HG03442 (cell line): ENCODE results near the gene NKX1-1.

ENCODE experiments used
- ATAC-seq: cut with Tn5 transposase; IDR thresholded peaks from one replicate; pipeline ENCODE4 v1.9.1; 2021; ENCODE audit warnings: mild to moderate bottlenecking, moderate library complexity; ENCODE audit not compliant: unreplicated experiment

NKX1-1 gene

DNA sequence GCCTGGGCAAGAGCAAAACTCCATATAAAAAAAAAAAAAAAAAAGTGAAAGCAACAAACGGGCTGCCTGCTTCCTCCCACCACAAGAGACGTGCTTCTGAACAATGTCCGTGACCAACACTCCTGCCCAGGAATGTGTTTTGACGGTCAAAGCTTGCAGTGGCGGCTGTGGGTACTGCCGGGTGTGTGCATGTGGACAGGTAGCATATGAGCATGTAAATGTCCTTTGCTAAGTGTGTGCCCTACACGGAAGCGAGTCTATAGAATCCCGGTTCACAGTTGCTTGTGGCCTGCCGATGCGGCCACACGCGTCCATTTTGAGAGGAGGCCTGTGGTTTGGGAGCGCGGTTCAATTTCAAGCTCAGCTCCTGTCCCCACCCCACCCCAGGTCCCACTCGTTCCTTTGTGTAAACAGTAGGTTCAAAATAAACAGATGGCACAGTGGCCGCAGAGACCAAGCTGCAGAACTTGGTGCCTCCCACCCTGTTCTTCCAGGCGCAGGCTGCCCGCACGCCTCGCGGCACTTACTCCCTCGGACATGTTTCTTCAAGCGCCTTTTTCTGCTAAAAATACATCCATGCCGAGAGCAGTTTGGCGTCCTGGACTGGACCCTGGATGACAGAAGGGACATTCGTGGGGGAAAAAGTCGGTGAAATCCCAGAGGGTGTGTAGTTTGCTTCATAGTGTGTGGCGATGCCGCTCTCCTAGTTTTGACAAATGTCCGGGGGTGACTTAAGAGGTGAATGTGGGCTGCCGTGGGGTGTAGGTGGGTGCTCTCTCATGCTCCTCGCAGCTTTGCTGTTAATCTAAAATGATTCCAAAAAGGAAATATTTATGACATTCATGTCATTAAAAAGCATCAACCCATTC lies 11.5 kb upstream of the NKX1-1 start:
- no peak for ATAC-seq

DNA sequence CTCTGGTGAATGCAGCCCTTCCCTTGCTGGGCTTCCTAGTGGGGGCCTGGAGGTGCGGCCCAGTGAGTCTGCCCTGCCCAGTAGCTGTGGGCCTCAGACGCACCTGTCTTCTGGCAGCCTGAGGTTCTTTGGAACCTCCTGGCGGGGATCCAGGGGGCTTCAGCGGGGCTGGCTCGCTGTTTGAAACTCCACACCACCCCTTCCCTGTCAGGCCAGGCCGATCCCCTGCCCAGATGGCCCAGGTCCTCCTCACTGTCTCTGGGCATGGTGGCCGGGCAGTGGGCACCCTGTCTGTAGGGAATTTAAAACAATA lies 10.7 kb upstream of the NKX1-1 start:
- no peak for ATAC-seq

DNA sequence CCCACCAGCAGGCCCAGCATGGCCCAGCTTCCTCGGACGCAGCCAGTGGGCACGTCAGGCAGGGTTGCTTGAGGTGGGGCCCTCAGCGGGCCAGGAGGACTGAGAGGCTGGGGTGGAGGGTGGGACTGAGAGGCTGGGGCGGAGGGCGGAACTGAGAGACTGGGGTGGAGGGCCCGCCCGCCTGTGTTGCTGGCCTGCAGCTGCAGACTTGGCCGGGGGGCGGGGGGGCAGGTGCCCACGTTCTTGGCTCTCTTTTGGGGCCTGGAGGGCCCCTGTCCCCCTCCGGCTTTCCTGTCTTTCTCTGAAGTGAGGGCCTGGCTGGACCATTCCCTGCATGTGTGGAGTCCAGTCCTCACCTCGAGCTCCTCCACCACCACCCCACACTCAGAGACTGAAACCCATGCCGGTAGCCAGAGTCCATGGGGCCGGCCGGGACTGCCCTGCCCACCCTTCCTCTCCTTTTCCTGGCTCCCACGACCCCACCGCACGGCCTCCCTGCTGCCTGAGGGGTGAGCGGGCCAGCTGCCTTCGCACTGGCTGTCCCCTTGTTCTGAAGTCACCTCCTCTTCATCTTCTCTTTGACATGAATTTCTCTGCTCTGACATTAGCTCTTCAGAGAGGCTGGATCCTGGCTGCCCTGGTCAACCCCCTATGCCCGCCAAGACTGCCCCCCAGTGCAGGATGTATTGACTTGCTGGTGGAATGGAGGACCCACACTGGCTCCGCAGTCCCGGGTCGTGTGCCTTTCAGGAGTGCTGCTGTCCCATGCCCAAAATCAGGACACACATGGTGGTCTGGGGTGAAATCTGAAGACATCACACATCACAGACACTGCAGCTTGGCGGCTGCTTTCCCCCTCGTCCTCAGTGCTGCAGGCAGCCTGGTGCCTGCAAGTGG lies 10.1 kb upstream of the NKX1-1 start:
- ATAC-seq = no peak

DNA sequence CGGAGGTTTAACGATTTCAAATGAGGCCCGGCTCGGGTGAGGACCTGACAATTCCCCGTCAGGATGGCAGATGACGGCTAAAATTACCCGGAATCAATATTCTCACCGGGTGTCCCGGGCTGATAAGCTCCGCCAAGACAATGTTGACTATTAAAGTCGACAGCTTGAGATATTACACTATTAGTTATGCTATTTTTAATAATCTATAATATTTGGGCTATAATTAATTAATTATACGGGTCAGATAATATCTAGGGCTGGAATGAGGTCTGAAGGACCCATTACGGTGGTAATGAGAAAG lies 9.4 kb upstream of the NKX1-1 start:
- ATAC-seq = no peak

DNA sequence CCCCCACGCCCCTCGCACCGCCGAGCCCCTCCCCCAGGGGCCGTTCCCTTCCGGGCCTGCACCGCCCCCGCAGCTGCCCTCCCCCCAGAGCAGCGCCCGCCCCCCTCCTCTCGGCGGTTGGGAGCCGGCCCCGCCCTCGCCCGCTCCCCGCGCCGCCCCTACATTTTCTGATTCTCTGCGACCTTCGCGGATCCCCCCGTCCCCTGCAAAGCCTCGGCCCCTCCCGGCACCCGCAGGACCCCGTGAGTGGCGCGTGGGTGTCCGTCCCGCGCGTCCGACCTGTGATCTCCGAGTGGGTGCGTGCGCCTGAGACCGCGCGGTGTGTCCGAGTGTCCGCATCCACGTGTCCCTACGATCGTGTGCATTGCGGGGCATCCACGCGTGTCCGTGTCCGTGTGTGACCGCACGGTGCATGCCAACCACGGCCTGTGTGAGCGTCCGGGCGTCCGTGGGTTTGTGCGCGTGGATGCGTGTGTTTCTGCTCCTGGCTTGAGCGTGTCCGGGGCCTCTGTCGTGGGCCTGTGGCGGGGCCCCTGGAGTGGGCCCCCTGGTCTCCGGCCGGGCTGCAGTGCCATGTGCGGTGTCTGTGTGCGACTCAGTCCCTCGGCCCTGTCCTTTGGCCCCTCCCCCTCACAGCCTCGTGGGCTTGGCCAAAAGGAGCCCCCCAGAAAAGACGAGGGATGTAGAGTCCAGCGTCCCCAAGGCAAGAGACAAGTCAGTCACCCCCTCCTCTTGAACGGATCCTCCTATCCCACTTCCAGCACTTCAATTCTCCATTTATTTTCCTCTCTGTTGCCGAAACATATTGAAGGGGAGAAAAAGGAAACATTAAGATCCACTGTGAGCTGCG lies 8.8 kb upstream of the NKX1-1 start:
- no peak for ATAC-seq

DNA sequence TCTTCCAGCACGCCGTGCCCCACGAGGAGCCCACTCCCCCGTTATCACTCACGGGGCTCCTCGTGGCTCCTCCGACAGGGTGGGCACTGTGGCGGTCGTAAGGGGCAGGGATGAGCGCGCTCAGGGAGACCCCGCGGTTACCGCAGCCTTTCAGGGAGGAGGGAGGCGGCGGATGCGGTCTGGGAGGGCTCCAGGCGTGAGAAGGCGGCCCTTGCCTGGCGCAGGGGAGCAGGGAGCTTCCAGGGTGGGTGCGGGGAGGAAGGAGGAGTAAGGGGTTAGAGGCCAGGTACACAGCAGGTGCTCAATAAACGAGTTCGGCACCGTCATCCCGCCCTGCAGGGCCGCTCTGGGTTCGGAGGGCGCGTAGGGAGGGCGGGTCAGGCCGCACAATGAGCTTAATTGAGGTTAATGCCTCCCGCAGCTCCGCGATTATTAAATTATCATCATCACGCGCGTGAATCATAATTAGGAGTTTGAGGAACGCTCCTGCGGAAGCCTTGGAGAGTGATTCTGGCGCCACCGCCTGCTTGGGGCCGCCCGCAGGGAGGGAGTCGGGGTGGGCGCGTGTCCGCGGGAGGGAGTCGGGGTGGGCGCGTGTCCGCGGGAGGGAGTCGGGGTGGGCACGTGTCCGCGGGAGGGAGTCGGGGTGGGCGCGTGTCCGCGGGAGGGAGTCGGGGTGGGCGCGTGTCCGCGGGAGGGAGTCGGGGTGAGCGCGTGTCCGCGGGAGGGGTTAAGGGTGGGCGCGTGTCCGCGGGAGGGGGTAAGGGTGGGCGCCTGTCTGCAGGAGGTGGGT lies 7.6 kb upstream of the NKX1-1 start:
- no peak for ATAC-seq

DNA sequence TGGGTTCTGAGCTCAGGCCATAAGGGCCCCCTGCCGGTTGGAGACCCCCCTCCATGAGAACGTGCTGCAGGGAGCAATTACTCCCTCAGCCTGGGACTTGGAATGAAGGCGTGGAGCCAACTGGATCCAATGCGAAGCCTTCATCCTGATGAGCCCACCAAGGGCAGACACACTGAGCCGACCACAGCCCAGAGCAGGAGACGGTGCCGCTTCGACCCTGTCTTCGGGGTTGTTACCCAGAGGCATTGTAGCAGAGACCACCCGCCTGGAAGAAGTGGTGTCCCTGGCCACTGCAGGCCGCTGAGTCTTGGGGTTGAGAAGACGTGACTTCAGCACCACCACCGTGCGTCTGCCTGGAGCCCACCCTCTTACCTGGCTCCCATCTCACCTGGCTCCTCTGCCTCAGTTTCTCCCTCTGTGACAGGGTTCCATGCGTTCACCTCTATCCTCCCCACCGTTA lies 7.0 kb upstream of the NKX1-1 start:
- no peak for ATAC-seq

DNA sequence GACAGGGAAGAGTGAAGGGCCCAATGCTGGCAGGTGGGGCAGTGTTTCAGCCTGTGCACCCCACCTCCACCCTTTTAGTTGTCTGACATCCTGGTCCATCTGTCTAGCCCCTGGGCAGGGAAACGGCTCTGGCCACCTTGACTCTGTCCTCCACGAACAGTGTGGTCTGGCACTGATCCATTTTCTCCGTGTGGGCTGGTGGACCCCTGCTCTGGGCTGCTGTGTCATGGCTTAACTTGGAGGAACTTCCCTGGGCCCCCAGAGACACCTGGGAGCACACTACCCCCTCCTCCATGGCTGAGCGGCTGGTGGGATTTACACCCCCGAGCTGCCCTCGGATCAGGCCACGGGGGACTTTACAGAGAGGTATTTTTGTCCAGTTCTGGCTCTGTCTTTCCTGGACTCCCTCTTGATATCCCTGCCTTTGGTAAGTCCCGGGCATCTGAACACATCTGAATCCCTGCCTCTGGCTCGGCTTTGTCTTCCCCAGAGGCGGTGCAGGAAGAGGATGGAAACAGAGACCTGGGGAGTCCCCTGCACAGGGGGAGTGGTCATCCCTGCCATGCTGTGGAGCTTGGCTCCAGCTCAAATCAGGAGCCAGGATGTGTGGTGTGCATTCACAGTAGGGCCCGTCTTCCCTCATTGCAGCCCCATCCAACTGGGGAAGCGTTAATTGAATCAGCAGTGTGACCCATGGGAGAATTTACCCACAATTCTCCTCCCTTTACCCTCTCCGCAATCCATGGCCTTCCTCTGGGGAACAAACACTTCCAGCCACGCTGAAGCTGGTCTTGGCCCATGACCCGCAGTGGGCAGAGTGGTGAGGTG lies 6.3 kb upstream of the NKX1-1 start:
- ATAC-seq = no peak

DNA sequence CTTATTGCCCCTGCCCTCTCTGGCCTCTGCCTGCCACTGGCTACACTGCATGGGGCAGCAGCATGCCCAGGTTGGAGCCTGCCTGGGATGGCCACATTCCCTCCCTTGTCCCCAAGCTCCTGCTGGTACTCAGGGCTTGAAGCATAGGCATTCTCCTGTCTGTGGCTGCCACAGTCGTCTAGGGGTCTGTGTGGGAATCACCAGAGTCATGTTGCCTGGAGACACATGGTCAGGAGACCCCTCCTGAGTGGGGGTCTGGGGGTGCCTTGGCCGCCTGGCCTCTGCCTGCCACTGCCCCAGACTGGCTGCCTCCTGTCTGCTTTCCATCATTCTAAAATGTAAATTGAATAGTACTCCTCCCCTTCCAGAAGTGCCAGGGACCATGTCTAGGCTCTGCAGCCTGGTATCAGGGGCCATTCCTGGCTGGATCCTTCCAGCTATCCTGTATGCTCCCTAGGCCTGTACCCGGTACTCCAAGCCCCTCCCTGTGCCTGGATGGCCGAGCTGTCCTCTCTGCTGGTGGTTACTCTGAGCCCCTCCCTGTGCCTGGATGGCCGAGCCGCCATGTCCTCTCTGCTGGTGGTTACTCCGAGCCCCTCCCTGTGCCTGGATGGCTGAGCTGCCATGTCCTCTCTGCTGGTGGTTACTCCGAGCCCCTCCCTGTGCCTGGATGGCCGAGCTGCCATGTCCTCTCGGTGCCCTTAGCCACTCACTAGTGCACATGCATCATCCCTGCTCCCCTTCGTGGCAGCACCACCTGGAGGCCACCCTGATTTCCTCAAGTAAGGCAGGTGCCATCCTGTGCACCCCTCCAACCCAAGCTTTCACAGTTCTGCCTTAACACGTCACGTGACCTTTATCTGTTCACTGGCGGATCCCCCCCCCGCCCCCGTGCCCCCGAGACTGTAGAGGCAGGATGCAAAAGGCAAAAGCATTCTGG lies 5.5 kb upstream of the NKX1-1 start:
- no peak for ATAC-seq

DNA sequence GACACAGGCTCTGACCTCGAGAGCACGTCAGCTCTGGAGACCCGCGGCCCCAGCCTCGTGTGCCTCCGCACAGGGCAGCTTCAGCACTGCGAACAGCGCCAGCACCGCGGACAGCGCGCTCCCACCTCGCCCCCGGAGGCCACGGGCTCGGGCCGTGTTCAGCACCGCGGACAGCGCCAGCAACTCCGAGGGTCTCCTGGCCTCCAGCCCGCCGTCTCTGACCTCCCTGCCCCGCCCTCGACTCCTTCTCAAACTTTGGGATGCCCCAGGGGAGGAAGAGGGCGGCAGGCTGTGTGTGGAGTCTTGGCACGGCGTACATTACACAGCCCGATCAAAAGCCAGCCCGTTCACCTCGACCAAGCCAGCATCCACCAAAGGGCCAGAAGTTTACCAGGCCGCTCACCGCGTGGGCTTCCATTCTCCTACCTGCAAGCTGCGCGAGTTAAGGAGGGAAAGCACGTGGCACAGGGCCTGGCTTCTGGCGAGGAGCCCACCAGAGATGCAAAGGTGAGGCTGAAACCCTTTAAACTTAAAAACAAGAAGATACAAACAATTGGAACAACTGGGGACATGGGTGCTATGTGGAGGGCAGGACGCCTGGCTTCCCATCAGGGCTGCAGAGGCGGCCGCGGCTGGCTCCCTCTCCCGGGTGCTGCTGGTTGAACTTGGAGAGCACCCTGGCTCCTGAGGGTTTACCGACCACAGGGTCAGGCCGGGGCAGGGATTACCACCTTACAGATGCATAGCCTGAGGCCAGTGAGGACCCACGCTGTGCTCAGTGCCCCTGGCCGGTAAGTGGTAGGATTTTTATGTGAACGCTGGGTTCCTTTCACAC lies 4.5 kb upstream of the NKX1-1 start:
- no peak for ATAC-seq

DNA sequence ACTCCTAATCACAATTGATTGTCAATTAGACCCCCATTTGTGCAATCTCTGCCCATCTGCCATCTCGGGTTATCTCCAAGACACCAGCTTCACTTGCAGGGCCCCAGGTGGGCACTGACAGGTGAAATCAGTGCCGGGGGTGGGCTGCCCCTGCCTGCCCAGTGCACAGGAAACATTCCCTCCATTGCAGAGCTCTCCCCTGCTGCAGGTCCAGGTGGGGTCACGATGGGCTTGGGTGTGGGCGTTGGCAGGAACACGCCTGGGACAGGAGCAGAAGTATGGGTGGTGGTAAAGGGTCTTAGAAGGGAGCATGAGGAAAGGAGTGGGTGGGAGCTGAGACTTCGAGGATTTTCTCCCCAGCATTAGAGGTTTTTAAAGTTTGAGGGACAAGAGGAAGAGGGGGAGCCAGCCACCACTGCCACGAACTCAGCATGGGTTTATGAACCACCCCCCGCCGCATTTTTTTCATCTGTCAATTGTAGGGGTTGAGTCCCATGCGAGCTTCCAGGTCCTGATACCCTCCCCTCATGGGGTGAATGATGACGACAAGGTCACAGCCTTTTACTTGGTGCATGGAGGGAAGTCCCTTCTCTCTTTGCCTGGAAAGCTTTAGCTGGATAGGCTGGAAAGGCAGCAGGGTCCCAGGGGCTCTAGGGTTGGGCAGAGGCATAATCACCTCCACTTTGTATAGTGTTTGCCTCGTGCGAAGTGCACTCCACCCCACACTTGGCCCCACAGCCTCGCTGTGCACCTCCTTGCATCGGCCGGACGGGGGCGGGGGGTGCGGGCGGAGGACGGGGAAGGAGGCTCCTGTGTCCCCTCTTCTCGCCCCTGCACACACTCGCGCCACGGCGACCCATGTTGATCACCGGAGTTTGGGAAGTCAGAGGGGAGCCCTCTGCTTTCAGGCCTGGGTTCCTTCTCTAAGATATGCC lies 3.5 kb upstream of the NKX1-1 start:
- ATAC-seq = no peak

DNA sequence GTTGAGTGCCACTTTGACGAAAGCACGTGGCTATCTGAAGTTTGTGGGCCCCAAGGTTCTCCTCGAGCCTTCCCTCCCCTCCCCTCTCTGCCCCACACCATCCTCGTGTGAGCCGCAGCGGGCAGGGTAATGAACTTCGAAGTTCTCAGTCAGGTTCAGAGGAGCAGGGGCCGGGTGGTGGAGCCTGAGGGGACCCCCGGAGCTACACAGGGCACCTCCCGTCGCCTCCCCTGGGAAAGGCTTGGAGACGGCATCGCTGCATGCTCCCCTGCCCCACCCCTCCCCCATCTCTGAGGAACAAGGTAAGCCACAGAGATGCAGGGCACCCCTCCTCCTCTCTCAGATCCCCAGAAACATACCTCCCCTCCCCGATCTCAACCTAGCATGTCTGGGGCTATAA lies 2.8 kb upstream of the NKX1-1 start:
- no peak for ATAC-seq

DNA sequence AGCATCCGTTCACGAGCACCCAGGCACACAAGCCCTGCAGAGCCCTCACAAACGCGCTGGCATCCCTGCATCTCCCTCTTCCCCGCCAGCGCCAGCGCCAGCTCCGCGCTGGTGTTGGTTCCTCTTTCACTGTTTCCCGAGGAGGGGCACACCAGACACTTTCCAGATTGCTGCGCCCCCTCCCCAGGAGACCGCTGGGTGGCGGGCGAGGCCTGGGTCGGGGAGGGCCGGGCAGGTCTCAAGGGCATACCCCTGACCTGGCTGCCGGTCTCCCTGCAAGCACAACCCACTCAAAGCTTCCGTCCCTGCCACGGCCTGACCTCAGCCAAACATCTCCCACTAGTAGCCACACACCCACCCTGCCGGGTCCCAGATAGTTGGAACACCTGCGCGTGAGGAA lies 2.2 kb upstream of the NKX1-1 start:
- no peak for ATAC-seq

DNA sequence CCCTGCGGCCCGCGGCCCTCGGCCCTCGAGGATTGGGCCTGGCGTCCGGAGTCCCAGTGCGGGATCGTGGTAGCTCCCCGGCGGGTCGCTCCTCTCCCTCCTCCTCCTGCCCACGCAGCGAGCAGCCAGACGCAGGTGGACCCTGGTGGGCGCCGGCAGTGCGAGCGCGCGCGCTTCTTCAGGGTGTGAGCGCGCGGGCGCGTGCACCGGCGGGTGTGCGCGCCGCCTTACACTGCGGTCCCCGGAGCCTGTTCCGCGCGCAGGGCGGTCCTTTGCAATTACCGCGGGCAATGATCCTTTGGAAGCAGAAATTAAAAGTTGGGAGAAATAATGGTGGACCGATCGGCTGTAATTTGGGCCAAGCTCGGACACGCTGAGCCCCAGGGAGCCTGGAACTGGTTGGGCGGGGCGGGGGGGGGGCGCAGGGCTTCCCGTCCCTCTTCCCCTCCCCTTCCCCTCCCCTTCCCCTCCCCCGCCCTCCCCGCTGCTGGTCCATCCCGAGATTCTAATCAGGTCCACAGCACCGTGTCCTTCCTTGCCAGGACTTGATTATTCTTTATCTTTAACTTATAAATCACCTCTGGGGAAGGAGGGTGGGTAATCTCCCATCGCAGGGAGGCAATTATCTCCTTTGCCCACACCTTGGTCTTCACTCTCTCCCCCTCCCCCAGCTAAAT lies 1.6 kb upstream of the NKX1-1 start:
- ATAC-seq = no peak

DNA sequence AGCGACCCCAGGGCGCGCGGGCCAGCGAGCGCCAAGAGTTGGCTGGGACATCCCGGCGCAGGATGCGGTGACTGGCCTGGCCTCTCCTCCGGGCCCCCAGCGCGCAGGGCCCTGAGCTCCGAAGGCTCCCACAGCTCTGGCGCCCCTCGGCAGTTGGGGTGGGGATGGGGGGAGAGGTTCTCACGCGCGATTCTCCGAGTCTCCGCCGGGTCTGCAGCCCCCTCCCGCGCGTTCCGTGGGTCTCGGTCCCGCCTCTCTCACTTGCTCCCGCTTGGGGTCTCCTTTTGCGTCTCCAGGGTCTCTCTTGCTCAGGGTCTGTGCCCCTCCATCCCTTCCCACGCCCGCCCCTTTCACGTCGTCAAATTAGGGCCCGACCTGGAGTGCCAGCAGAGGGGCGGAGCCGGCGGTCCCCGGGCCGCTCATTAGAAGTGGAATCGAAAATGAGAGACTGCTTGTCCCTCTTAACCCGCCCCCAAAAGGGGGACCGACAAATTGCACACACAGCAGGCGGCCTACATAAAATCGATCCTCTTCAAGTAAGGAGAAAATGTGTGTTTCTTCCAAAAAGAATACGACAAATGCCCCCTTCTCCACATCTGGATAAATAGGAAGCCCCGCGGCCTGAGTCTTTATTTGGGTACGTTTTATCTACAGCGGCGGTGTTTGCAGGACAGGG lies 877 bp upstream of the NKX1-1 start:
- ATAC-seq = no peak
